GM12878 (cell line): ENCODE measurements around the gene SCIMP. TPM values are rescaled to one million over a fixed set of nuclear protein-coding genes. Genes with fewer than 3 reads are reported as not detected.

ENCODE experiments used
- BACH1 ChIP-seq: fragments of 450-650 bp; IDR thresholded peaks from 2 replicates; pipeline ENCODE4 v1.6.1; 2017; ENCODE audit warnings: mild to moderate bottlenecking, borderline replicate concordance
- BRCA1 ChIP-seq: IDR thresholded peaks from 2 replicates; pipeline ENCODE4 v1.6.1; 2011; ENCODE audit warnings: low read depth, low read length, improper control_type of control experiment
- CBX5 ChIP-seq: sonication (generic); IDR thresholded peaks from 2 replicates; pipeline ENCODE4 v1.6.1; 2016; ENCODE audit warnings: low read depth, moderate library complexity, mild to moderate bottlenecking, inconsistent platforms
- DPF2 ChIP-seq: fragments of 450-650 bp; IDR thresholded peaks from 2 replicates; pipeline ENCODE4 v1.6.1; 2017; ENCODE audit warnings: mild to moderate bottlenecking
- EGR1 ChIP-seq, 2 experiments: IDR thresholded peaks; 1 replicate in 1 of 2; 2 replicates in 1 of 2; pipeline ENCODE4 v1.6.1; 2011 to 2012; ENCODE audit warnings: low read depth in 2 of 2, low read length in 2 of 2, borderline replicate concordance in 1 of 2, mild to moderate bottlenecking in 1 of 2, moderate library complexity in 1 of 2
- ESRRA ChIP-seq: IDR thresholded peaks from 2 replicates; pipeline ENCODE4 v1.6.1; 2012; ENCODE audit warnings: mild to moderate bottlenecking, low read length, improper control_type of control experiment
- IKZF1 ChIP-seq: fragments of 450-650 bp; conservative IDR thresholded peaks from 2 replicates; pipeline ENCODE4 v1.6.1; 2017; ENCODE audit warnings: antibody characterized with exemption, mild to moderate bottlenecking
- NFIC ChIP-seq: IDR thresholded peaks from 2 replicates; pipeline ENCODE4 v1.6.1; 2012; ENCODE audit warnings: low read depth, mild to moderate bottlenecking, inconsistent platforms, low read length, moderate library complexity
- NFYA ChIP-seq: IDR thresholded peaks from 2 replicates; pipeline ENCODE4 v1.6.1; 2011; ENCODE audit warnings: low read depth, mild to moderate bottlenecking, low read length, improper control_type of control experiment, borderline replicate concordance
- NKRF ChIP-seq: fragments of 450-650 bp; conservative IDR thresholded peaks from 2 replicates; pipeline ENCODE4 v1.6.1; 2017; ENCODE audit warnings: mild to moderate bottlenecking, moderate library complexity
- PAX8 ChIP-seq: fragments of 450-650 bp; IDR thresholded peaks from 2 replicates; pipeline ENCODE4 v1.6.1; 2017; ENCODE audit warnings: mild to moderate bottlenecking, moderate library complexity
- PBX3 ChIP-seq: IDR thresholded peaks from 2 replicates; pipeline ENCODE4 v1.6.1; 2011; ENCODE audit warnings: mild to moderate bottlenecking, low read depth, low read length, moderate library complexity; ENCODE audit not compliant: insufficient replicate concordance
- RBBP5 ChIP-seq: fragments of 200-600 bp; sonication (generic); conservative IDR thresholded peaks from 2 replicates; pipeline ENCODE4 v1.6.1; 2016
- SMAD5 ChIP-seq: IDR thresholded peaks from 2 replicates; pipeline ENCODE4 v1.6.1; 2016; ENCODE audit warnings: antibody characterized with exemption, low read depth
- SMARCA5 ChIP-seq: fragments of 450-650 bp; IDR thresholded peaks from 2 replicates; pipeline ENCODE4 v1.6.1; 2017; ENCODE audit warnings: mild to moderate bottlenecking
- SMC3 ChIP-seq: IDR thresholded peaks from 2 replicates; pipeline ENCODE4 v1.6.1; 2011; ENCODE audit warnings: low read length, improper control_type of control experiment, borderline replicate concordance
- SUZ12 ChIP-seq: fragments of 200-600 bp; sonication (generic); IDR thresholded peaks from one replicate; pipeline ENCODE4 v1.6.1; 2018; ENCODE audit warnings: antibody characterized with exemption, mild to moderate bottlenecking; ENCODE audit not compliant: unreplicated experiment
- TCF7 ChIP-seq: IDR thresholded peaks from 2 replicates; pipeline ENCODE4 v1.6.1; 2014; ENCODE audit warnings: antibody characterized with exemption, borderline replicate concordance
- ZBTB4 ChIP-seq: fragments of 450-650 bp; formaldehyde crosslinking; IDR thresholded peaks from 2 replicates; pipeline ENCODE4 v1.4.0; 2022; ENCODE audit warnings: mild to moderate bottlenecking, moderate library complexity
- polyA plus RNA-seq, 11 experiments: library from polyadenylated mRNA; depleted of rRNA in 4 of 11; unstranded in 6 of 11; stranded (reverse) in 5 of 11; fragments of >200 nt; fragmentation: Nextera tagmentation in 4 of 11; fragmentation: Illumina TruSeq in 1 of 11; extraction: Ambion mirVana in 4 of 11; extraction: Trizol in 1 of 11; gene quantifications; 1 replicate in 1 of 11; 2 replicates in 10 of 11; pipeline versions ENCODE4 v1.2.1 to v1.2.3, GENCODE V29; 2011 to 2016; ENCODE audit warnings: inconsistent platforms in 2 of 11, missing spikeins in 2 of 11, low read depth in 1 of 11
- total RNA-seq, 4 experiments: library from RNA; depleted of rRNA in 3 of 4; stranded (reverse); fragments of >200 nt in 3 of 4; fragmentation: Illumina TruSeq in 1 of 4; extraction: Trizol in 1 of 4; gene quantifications; 2 replicates each; pipeline versions ENCODE4 v1.2.1 to v1.2.3, GENCODE V29; 2013 to 2021
- TF ChIP-seq, protein P1 (sequence below): IDR thresholded peaks from 2 replicates; pipeline ENCODE4 v1.6.1; 2012; ENCODE audit warnings: low read depth, low read length, improper control_type of control experiment
- TF ChIP-seq, protein P2 (sequence below): fragments of 450-650 bp; IDR thresholded peaks from 2 replicates; pipeline ENCODE4 v1.6.1; 2018; ENCODE audit warnings: mild to moderate bottlenecking, low read depth, moderate library complexity; ENCODE audit not compliant: partially characterized antibody

The SCIMP gene
- total and polyA plus RNA-seq, 10 of the 15 experiments (the other 5 are each of a cell fraction or from before 2014, with no cell fraction given) = 56.7 to 151 (median 95.0) TPM

DNA sequence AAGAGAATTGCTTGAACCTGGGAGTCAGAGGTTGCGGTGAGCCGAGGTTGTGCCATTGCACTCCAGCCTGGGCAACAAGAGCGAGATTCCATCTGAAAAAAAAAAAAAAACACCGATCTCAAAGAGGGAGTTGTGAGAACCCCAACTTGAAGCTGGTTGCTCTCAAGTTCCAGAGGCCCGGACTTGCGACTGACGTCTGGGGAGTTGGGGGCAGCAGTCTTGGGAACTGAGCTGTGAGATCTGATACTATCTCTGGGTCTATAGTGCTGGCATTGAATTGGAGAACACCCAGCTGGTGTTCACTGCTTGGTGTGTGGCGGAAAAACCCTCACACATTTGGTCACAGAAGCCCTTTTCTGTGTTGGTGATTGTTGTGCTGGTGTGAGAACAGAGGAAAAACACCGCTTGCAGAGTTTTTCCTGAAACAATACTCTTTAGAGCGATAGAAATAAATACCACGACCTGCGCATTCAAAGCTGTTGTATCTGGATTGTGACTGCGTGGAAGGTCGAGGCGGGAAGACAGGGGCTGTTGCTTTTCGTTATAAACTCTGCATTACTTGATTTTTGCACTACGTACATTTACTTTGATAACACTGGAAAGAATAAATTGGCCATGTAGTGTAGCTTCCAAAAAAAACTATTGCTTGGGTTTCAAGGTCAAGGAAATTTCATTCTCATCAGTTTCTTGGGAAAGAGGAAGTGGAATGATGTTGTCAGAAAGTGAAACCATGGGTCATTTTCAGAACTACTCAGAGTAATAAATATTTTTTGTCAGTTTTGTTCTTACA is 8.8 kb downstream of the SCIMP start (continued):
- TF ChIP-seq PBX3 (peak; percentile 67), NFIC (peak; percentile 85), SMAD5 (peak; percentile 36; the same call in 1 of the 2 replicates), ESRRA (peak; percentile 75; the same call in 1 of the 2 replicates), DPF2 (peak; percentile 97), BACH1 (peak; percentile 78), CBX5 (no peak), IKZF1 (peak; percentile 96), PAX8 (no peak), EGR1 (IDR thresholded peaks at IDR 0.05; ENCODE audit: borderline replicate concordance in 1 of 2, low read depth in 2 of 2, low read length in 2 of 2) (no peak), NFYA (no peak), TCF7 (0 out of 2 replicates have a peak, but pooled peaks have one; percentile 17), SUZ12 (no peak), SMC3 (peak; percentile 26; the same call in 1 of the 2 replicates), SMARCA5 (peak; percentile 73; the same call in 1 of the 2 replicates), ZBTB4 (CRISPR knock-in tag) (no peak), NKRF (no peak; the same call in 1 of the 2 replicates), BRCA1 (no peak), RBBP5 (no peak)
- TF ChIP-seq, protein P1, sequence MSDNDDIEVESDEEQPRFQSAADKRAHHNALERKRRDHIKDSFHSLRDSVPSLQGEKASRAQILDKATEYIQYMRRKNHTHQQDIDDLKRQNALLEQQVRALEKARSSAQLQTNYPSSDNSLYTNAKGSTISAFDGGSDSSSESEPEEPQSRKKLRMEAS = no peak
- TF ChIP-seq, protein P2, sequence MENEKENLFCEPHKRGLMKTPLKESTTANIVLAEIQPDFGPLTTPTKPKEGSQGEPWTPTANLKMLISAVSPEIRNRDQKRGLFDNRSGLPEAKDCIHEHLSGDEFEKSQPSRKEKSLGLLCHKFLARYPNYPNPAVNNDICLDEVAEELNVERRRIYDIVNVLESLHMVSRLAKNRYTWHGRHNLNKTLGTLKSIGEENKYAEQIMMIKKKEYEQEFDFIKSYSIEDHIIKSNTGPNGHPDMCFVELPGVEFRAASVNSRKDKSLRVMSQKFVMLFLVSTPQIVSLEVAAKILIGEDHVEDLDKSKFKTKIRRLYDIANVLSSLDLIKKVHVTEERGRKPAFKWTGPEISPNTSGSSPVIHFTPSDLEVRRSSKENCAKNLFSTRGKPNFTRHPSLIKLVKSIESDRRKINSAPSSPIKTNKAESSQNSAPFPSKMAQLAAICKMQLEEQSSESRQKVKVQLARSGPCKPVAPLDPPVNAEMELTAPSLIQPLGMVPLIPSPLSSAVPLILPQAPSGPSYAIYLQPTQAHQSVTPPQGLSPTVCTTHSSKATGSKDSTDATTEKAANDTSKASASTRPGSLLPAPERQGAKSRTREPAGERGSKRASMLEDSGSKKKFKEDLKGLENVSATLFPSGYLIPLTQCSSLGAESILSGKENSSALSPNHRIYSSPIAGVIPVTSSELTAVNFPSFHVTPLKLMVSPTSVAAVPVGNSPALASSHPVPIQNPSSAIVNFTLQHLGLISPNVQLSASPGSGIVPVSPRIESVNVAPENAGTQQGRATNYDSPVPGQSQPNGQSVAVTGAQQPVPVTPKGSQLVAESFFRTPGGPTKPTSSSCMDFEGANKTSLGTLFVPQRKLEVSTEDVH = no peak
